DND-41 (cell line): Measurements from ENCODE around the gene TAGLN3.

Source experiments
- CTCF ChIP-seq: IDR thresholded peaks from 2 replicates; pipeline ENCODE4 v1.5.1; 2012; ENCODE audit warnings: borderline replicate concordance, low read length, moderate library complexity, mild to moderate bottlenecking; ENCODE audit not compliant: poor library complexity, severe bottlenecking; ENCODE audit errors: extremely low read depth
- EZH2 ChIP-seq: IDR thresholded peaks from 3 replicates; pipeline ENCODE4 v1.6.1; 2012; ENCODE audit warnings: borderline replicate concordance, low read depth, mild to moderate bottlenecking, moderate library complexity, low read length, inconsistent platforms; ENCODE audit not compliant: severe bottlenecking

- TF ChIP-seq CTCF (no peak), EZH2 (no peak)
These were observed 15.0 kb downstream of the TAGLN3 start for GRCh38 chr3:112013784-112014143.
